Mononuclear cell (primary cell): ENCODE measurements around the gene SEMA4B. TPM values are rescaled to one million over a fixed set of nuclear protein-coding genes. Genes with fewer than 3 reads are reported as not detected.
A peak's percentile ranks its signal among the peaks of the same experiment; 100 is the strongest.
"Not testable (repeated sequence)": the region's sequence is repeated elsewhere in the genome, so short reads cannot be mapped to it uniquely, and the experiment has no call there.

Experiments used
- H3K27me3 ChIP-seq: 2 replicates; pipeline ENCODE4 v1.6.0; 2011; ENCODE audit warnings: low read length, control low read depth; ENCODE audit not compliant: insufficient read depth
- H3K4me1 ChIP-seq: 2 replicates; pipeline ENCODE4 v1.5.1; 2011; ENCODE audit warnings: mild to moderate bottlenecking, low read length, control low read depth; ENCODE audit not compliant: insufficient read depth
- H3K4me3 ChIP-seq: 2 replicates; pipeline ENCODE4 v1.5.1; 2011; ENCODE audit warnings: mild to moderate bottlenecking, low read length, moderate library complexity
- H3K9me3 ChIP-seq: 2 replicates; pipeline ENCODE4 v1.5.1; 2011; ENCODE audit warnings: low read depth, mild to moderate bottlenecking, control low read depth, low read length
- total RNA-seq: library from RNA; depleted of rRNA; stranded (reverse); fragments of >200 nt; gene quantifications from one replicate; pipeline ENCODE4 v1.2.3, GENCODE V29; 2012

Gene SEMA4B, protein sequence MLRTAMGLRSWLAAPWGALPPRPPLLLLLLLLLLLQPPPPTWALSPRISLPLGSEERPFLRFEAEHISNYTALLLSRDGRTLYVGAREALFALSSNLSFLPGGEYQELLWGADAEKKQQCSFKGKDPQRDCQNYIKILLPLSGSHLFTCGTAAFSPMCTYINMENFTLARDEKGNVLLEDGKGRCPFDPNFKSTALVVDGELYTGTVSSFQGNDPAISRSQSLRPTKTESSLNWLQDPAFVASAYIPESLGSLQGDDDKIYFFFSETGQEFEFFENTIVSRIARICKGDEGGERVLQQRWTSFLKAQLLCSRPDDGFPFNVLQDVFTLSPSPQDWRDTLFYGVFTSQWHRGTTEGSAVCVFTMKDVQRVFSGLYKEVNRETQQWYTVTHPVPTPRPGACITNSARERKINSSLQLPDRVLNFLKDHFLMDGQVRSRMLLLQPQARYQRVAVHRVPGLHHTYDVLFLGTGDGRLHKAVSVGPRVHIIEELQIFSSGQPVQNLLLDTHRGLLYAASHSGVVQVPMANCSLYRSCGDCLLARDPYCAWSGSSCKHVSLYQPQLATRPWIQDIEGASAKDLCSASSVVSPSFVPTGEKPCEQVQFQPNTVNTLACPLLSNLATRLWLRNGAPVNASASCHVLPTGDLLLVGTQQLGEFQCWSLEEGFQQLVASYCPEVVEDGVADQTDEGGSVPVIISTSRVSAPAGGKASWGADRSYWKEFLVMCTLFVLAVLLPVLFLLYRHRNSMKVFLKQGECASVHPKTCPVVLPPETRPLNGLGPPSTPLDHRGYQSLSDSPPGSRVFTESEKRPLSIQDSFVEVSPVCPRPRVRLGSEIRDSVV
- 7.9 TPM for total RNA-seq

- Histone ChIP-seq H3K27me3 (no peaks in the 10 kb centered on the region), H3K4me3 (peak within 1 kb of the TSS; percentile 64), H3K9me3 (no peaks in the 10 kb centered on the region), H3K4me1 (peaks cover 38% of the 10 kb centered on the region)
These were observed at the start of gene SEMA4B for GRCh38 chr15:90201130-90201943. Gene SEMA4B (plus strand): TSS chr15:90201330. CDS start chr15:90201579, 249 bp downstream.

GRCh38 chr15:90151989-90152645 lies 49.0 kb upstream of the SEMA4B start:
- no peaks in the 10 kb centered on the region for H3K9me3 ChIP-seq
- no peaks in the 10 kb centered on the region for H3K27me3 ChIP-seq
- no peaks in the 10 kb centered on the region for H3K4me1 ChIP-seq
- H3K4me3 ChIP-seq, result no peak overlapping the region

DNA sequence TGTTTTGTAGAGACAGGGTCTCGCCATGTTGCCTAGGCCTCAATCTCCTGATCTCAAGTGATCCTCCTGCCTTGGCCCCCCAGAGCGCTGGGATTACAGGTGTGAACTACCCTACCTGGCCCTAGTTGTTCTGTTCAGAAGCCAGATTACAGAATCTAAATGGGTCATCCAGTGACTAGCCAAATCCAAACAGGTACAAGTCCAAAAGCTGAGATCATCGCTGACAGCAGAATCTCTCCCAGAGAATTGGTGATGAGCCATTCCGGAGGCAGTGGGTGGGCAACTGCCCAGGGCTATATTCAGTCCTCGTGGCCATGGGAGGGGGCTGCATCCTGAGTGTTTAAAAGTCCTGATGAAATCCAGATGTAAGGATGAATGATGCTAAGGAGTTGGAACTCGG lies 47.5 kb upstream of the SEMA4B start:
- H3K4me1 ChIP-seq, result peaks cover 9% of the 10 kb centered on the region
- no peaks in the 10 kb centered on the region for H3K27me3 ChIP-seq
- H3K9me3 ChIP-seq, result no peaks in the 10 kb centered on the region
- H3K4me3 ChIP-seq, result no peak overlapping the region

GRCh38 chr15:90154246-90154645 lies 46.9 kb upstream of the SEMA4B start:
- no peak overlapping the region for H3K4me3 ChIP-seq
- H3K4me1 ChIP-seq, result peaks cover 11% of the 10 kb centered on the region
- H3K27me3 ChIP-seq, result no peaks in the 10 kb centered on the region
- H3K9me3 ChIP-seq, result no peaks in the 10 kb centered on the region

GRCh38 chr15:90154861-90155626 lies 46.1 kb upstream of the SEMA4B start:
- Histone ChIP-seq H3K9me3 (no peaks in the 10 kb centered on the region), H3K4me3 (no peak overlapping the region), H3K27me3 (no peaks in the 10 kb centered on the region), H3K4me1 (peaks cover 12% of the 10 kb centered on the region)

- Histone ChIP-seq H3K4me1 (peaks cover 35% of the 10 kb centered on the region), H3K4me3 (no peak overlapping the region), H3K27me3 (no peaks in the 10 kb centered on the region), H3K9me3 (no peaks in the 10 kb centered on the region)
These were observed 41.9 kb upstream of the SEMA4B start for GRCh38 chr15:90159213-90159612.

GRCh38 chr15:90160781-90161727 lies 40.1 kb upstream of the SEMA4B start:
- no peaks in the 10 kb centered on the region for H3K27me3 ChIP-seq
- no peaks in the 10 kb centered on the region for H3K9me3 ChIP-seq
- no peak overlapping the region for H3K4me3 ChIP-seq
- peaks cover 47% of the 10 kb centered on the region for H3K4me1 ChIP-seq

DNA sequence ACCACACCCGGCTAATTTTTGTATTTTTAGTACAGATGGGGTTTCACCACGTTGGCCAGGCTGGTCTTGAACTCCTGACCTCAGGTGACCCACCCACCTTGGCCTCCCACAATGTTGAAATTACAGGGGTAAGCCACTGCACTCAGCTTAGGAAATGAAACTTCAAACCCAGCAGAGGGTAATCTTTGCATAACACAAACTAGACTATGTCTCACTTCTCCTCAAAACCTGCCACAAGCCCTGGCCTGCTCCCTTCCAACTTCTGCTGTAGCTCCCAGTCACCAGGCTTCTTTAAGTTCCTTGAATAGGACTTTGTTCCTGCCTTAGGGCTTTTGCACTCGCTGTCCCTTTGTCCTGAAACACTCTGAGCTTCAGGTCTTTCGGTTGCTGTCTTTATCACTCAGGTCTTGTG lies 39.2 kb upstream of the SEMA4B start:
- Histone ChIP-seq H3K4me3 (no peak overlapping the region), H3K4me1 (peaks cover 49% of the 10 kb centered on the region), H3K9me3 (no peaks in the 10 kb centered on the region), H3K27me3 (no peaks in the 10 kb centered on the region)

DNA sequence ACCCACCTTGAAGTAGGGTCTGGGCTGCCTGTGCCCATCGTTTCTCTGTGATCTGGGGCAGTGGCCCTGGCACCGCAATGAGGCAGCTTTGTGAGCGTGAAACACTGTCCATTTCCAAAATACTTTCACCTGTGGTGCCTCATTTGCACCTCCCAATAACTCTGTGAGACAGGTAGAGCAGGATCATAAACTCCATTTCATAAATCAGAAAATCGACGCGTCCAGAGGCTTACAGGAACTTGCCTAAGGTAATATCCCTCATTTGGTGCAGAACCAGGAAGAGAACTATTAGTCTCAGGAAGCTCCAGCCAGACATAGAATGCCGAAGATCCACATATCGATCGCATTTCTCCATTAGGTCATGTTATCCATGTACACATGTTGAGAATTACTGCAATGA lies 38.2 kb upstream of the SEMA4B start:
- Histone ChIP-seq H3K27me3 (no peaks in the 10 kb centered on the region), H3K4me1 (peaks cover 47% of the 10 kb centered on the region), H3K9me3 (no peaks in the 10 kb centered on the region), H3K4me3 (no peak overlapping the region)

- not testable (repeated sequence) for H3K4me3 ChIP-seq, H3K9me3 ChIP-seq, H3K27me3 ChIP-seq
- peaks cover 42% of the 10 kb centered on the region for H3K4me1 ChIP-seq
These were observed 36.9 kb upstream of the SEMA4B start for GRCh38 chr15:90164239-90164638.

- H3K27me3 ChIP-seq, result no peaks in the 10 kb centered on the region
- H3K4me3 ChIP-seq, result no peak overlapping the region
- peaks cover 39% of the 10 kb centered on the region for H3K4me1 ChIP-seq
- no peaks in the 10 kb centered on the region for H3K9me3 ChIP-seq
These were observed 36.0 kb upstream of the SEMA4B start for GRCh38 chr15:90165157-90165556.

DNA sequence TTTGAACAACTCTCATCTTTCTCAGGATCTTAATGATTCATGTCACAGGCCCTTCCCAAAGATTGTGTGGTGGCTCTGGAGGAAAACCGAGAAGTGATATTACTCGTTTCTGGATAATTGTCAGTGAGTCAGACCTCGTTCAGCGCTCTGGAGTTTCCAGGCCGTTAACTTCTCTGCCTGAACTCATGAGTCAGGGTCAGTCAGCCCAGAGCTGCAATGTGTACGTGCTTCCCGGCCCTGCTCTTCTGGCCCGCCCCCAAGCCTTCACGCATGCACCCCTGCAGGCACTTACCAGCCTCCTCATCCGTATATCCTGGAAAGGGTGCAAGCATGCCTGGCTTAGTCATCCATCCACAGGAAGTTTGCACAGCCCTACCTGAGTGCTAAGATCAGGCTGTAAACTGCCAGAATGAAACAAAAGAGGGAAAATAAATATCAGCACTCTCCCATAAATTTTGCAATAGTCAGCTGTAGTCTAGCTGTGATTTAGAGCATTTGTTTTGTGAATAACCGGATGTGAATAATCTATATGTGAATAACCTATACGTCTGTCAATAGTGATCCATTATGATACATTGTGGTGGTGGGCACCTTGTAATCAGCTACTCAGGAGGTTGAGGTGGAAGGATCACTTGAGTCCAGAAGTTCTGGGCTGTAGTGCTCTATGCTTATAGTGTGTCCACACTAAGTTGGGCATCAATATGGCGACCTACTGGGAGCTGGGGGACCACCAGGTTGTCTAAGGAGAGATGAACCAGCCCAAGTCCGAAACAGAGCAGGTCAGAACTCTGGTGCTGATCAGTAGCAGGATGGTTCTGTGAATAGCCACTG lies 35.3 kb upstream of the SEMA4B start:
- no peak overlapping the region for H3K4me3 ChIP-seq
- H3K9me3 ChIP-seq, result no peaks in the 10 kb centered on the region
- no peaks in the 10 kb centered on the region for H3K27me3 ChIP-seq
- H3K4me1 ChIP-seq, result peaks cover 33% of the 10 kb centered on the region
